K562 (cell line): ENCODE measurements around the gene ACY1. TPM values are rescaled to one million over a fixed set of nuclear protein-coding genes. Genes with fewer than 3 reads are reported as not detected.
A peak's percentile ranks its signal among the peaks of the same experiment; 100 is the strongest.

Experiments
- ATAC-seq: fragments of 200-7000 bp; cut with Tn5 transposase; 3 replicates; pipeline ENCODE4 v1.9.1; 2020; ENCODE audit warnings: moderate library complexity
- BruUV-seq: library from RNA; stranded (reverse); fragments of 400-500 nt; replicated peaks from 2 replicates; lab custom pipeline; 2021; lab: Mats Ljungman, UMichigan
- CTCF ChIA-PET: fragments of 300-600 bp; formaldehyde crosslinking; extraction: SDS; loops from one replicate; lab custom pipeline; 2021; ENCODE audit warnings: low intra/inter-chr PET ratio; lab: Yijun Ruan, JAX
- POLR2A ChIA-PET: fragments of 300-600, 350-650 bp; sonication (Branson Sonifier 250); formaldehyde crosslinking; extraction: SDS; loops from one replicate; lab custom pipeline; 2021; ENCODE audit warnings: antibody characterized with exemption, inconsistent platforms; lab: Yijun Ruan, JAX
- DNase-seq, 4 experiments: peaks; one replicate each; pipeline versions ENCODE4 v3.0.0 to v3.0.0-alpha.2; 2011 to 2018; ENCODE audit warnings: low spot score in 3 of 4, mixed read lengths in 3 of 4; ENCODE audit errors: extremely low read depth in 1 of 4
- FAIRE-seq: peaks from 2 replicates; lab custom pipeline; 2011; peaks lifted over from hg19 to GRCh38; lab: Jason Lieb, UNC
- H2AFZ ChIP-seq: 2 replicates; pipeline ENCODE4 v1.6.0; 2011; ENCODE audit warnings: low read depth, low read length, control low read depth, inconsistent platforms
- H3K27ac ChIP-seq: fragments of 200-600 bp; 3 replicates; pipeline ENCODE4 v1.8.0; 2011; ENCODE audit warnings: low read depth, mild to moderate bottlenecking, control low read depth, inconsistent platforms, low read length, moderate library complexity, mixed read lengths; ENCODE audit errors: extremely low read depth
- H3K27me3 ChIP-seq, 2 experiments: fragments of 300-600 bp in 1 of 2; 2 replicates in 1 of 2; 3 replicates in 1 of 2; pipeline versions ENCODE4 v1.6.0 to v1.8.0; 2011; ENCODE audit warnings: inconsistent platforms in 2 of 2, low read length in 2 of 2, mild to moderate bottlenecking in 1 of 2, mixed read lengths in 1 of 2, moderate library complexity in 1 of 2; ENCODE audit not compliant: control insufficient read depth in 2 of 2, insufficient read depth in 2 of 2
- H3K36me3 ChIP-seq: fragments of 300-600 bp; 3 replicates; pipeline ENCODE4 v1.8.0; 2011; ENCODE audit warnings: mild to moderate bottlenecking, low read length, inconsistent platforms; ENCODE audit not compliant: control insufficient read depth, insufficient read depth
- H3K4me1 ChIP-seq, 2 experiments: fragments of 200-600 bp in 1 of 2; replicated peaks in 1 of 2; 2 replicates in 1 of 2; 3 replicates in 1 of 2; pipeline versions ENCODE4 v1.5.1 to v1.8.0; 2011; ENCODE audit warnings: inconsistent platforms in 2 of 2, low read length in 2 of 2, mild to moderate bottlenecking in 1 of 2, mixed read lengths in 1 of 2, moderate library complexity in 1 of 2; ENCODE audit not compliant: control insufficient read depth in 2 of 2, insufficient read depth in 2 of 2
- H3K4me2 ChIP-seq: 2 replicates; pipeline ENCODE4 v1.6.1; 2011; ENCODE audit warnings: low read length, control low read depth, inconsistent platforms, mixed read lengths; ENCODE audit not compliant: insufficient read depth
- H3K4me3 ChIP-seq: fragments of 200-600 bp; sonication (generic), shearing (Covaris generic); 2 replicates; pipeline ENCODE4 v1.5.1; 2016; ENCODE audit warnings: control low read depth, inconsistent platforms
- H3K79me2 ChIP-seq: fragments of 200-600 bp; 3 replicates; pipeline ENCODE4 v1.8.0; 2011; ENCODE audit warnings: low read length, inconsistent platforms; ENCODE audit not compliant: control insufficient read depth, insufficient read depth
- H3K9ac ChIP-seq, 2 experiments: 2 replicates each; pipeline versions ENCODE4 v1.6.0 to v1.6.1; 2011; ENCODE audit warnings: low read depth in 2 of 2, low read length in 2 of 2, control low read depth in 1 of 2, inconsistent platforms in 1 of 2, mild to moderate bottlenecking in 1 of 2, mixed read lengths in 1 of 2; ENCODE audit not compliant: insufficient read depth in 1 of 2
- H3K9me1 ChIP-seq: one replicate; pipeline ENCODE4 v1.6.0; 2011; ENCODE audit warnings: inconsistent platforms, mild to moderate bottlenecking, low read length, moderate library complexity; ENCODE audit not compliant: control insufficient read depth, insufficient read depth
- H3K9me3 ChIP-seq: replicated peaks from 2 replicates; pipeline ENCODE4 v1.5.1; 2011; ENCODE audit warnings: low read depth, low read length, inconsistent platforms; ENCODE audit not compliant: control insufficient read depth, insufficient read depth
- H4K20me1 ChIP-seq: replicated peaks from 2 replicates; pipeline ENCODE4 v1.6.1; 2011; ENCODE audit warnings: low read length, inconsistent platforms, mixed read lengths; ENCODE audit not compliant: control insufficient read depth, insufficient read depth
- HOXB6 ChIP-seq: fragments of 250-450 bp; sonication (Bioruptor Pico); IDR thresholded peaks from 2 replicates; pipeline ENCODE4 v1.5.1; 2022; ENCODE audit warnings: mild to moderate bottlenecking, borderline replicate concordance
- MEF2D ChIP-seq: conservative IDR thresholded peaks from 2 replicates; pipeline ENCODE4 v1.6.1; 2016; ENCODE audit warnings: low read depth, missing genetic modification characterization, missing compliant biosample characterization
- WGBS: fragments of 100-300 bp; shearing (Covaris generic); methylation state at CpG from one replicate; pipeline ENCODE4 v1.1.6; 2016; ENCODE audit warnings: low coverage, mixed read lengths; ENCODE audit not compliant: insufficient coverage; ENCODE audit errors: missing lambda C conversion rate; 5-methylcytosine and 5-hydroxymethylcytosine counted together
- in situ Hi-C: fragments of 300-500 bp; cut with MboI; formaldehyde crosslinking; loops from 4 replicates; pipeline ENCODE4 v1.15.0; 2018; ENCODE audit warnings: inconsistent platforms, mixed read lengths
- intact Hi-C: fragments of 100-400 bp; cut with micrococcal nuclease; formaldehyde crosslinking; loops from 2 replicates; pipeline ENCODE4 v1.14.2; 2022
- polyA plus RNA-seq, 8 experiments: library from polyadenylated mRNA; depleted of rRNA in 4 of 8; stranded (reverse) in 5 of 8; unstranded in 3 of 8; fragments of >200 nt; fragmentation: Nextera tagmentation in 2 of 8; fragmentation: Illumina TruSeq in 1 of 8; extraction: Ambion mirVana in 2 of 8; extraction: Trizol in 1 of 8; gene quantifications; 2 replicates each; pipeline versions ENCODE4 v1.2.1 to v1.2.3, GENCODE V29; 2011 to 2014; ENCODE audit warnings: inconsistent platforms in 1 of 8, missing spikeins in 1 of 8
- total RNA-seq, 7 experiments: library from RNA; depleted of rRNA in 6 of 7; stranded (reverse); fragments of >200 nt in 6 of 7; fragmentation: Illumina TruSeq in 2 of 7; extraction: Trizol in 2 of 7; gene quantifications; 2 replicates each; pipeline versions ENCODE4 v1.2.1 to v1.2.3, GENCODE V29; 2011 to 2021; ENCODE audit warnings: low replicate concordance in 1 of 7
- TF ChIP-seq, protein P1 (sequence below): fragments of 450-650 bp; IDR thresholded peaks from 2 replicates; pipeline ENCODE4 v1.6.1; 2017; ENCODE audit warnings: antibody characterized with exemption, mild to moderate bottlenecking

ACY1 gene
- total and polyA plus RNA-seq, 9 of the 15 experiments (the other 6 are each of a cell fraction or from before 2014, with no cell fraction given) = 70.7 to 195 (median 123) TPM

GRCh38 chr3:52018319-52019000 is 35.1 kb downstream of the ACY1 start (continued):
- TF ChIP-seq, protein P1, sequence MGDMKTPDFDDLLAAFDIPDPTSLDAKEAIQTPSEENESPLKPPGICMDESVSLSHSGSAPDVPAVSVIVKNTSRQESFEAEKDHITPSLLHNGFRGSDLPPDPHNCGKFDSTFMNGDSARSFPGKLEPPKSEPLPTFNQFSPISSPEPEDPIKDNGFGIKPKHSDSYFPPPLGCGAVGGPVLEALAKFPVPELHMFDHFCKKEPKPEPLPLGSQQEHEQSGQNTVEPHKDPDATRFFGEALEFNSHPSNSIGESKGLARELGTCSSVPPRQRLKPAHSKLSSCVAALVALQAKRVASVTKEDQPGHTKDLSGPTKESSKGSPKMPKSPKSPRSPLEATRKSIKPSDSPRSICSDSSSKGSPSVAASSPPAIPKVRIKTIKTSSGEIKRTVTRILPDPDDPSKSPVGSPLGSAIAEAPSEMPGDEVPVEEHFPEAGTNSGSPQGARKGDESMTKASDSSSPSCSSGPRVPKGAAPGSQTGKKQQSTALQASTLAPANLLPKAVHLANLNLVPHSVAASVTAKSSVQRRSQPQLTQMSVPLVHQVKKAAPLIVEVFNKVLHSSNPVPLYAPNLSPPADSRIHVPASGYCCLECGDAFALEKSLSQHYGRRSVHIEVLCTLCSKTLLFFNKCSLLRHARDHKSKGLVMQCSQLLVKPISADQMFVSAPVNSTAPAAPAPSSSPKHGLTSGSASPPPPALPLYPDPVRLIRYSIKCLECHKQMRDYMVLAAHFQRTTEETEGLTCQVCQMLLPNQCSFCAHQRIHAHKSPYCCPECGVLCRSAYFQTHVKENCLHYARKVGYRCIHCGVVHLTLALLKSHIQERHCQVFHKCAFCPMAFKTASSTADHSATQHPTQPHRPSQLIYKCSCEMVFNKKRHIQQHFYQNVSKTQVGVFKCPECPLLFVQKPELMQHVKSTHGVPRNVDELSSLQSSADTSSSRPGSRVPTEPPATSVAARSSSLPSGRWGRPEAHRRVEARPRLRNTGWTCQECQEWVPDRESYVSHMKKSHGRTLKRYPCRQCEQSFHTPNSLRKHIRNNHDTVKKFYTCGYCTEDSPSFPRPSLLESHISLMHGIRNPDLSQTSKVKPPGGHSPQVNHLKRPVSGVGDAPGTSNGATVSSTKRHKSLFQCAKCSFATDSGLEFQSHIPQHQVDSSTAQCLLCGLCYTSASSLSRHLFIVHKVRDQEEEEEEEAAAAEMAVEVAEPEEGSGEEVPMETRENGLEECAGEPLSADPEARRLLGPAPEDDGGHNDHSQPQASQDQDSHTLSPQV = no peak

DNA sequence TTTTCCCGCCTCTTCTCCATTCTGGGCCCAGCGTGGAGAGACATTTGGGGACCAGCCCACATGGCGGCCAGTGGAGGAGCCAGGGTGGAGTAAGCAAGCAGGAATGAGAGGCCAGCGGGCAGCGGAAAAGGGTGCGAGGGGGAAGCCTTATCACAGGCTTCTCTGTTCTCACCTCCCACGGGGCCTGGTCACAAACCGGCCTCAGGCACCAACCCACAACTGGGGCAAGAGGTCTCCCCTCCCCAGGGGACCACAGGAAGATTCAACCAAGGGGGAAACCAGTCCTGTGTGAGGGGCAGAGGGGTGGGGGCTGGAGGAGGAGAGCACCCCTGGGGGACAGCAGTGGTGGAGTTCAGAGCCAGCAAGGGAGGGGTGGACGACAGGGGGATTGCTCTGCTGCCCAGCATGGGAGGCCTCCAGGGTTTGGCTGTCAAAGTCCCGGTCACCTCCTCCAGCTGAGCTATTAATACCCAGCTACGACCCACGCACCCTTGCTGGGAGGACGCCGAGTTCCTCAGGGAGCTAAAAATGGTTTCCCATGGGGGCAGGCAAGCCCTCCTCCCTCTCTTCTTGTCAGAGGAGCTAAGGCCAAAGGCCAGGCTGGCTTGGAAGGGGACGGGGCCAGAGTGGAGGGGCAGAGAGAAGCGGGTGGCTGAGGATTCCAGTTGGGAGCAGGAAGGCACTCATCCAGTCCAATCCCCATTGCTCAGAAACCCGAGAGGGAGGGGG is 36.2 kb downstream of the ACY1 start:
- no peak overlapping the region for H3K4me2 ChIP-seq
- intact Hi-C loops = no loop called here
- no peaks in the 10 kb centered on the region for H3K79me2 ChIP-seq
- no peak overlapping the region for H3K4me3 ChIP-seq
- FAIRE-seq (no peak), DNase-seq (peak in 1 of 4 experiments; percentile 21), ATAC-seq (no peak; the same call in 2 of the 3 replicates)
- POLR2A ChIA-PET = interaction anchor here (0.7 kb wide), 1 partner anchor 34 kb away, joined by 3 read pairs; no protein-coding TSS in a partner anchor
- H3K27me3 ChIP-seq = no peaks in the 10 kb centered on the region
- H2AFZ ChIP-seq = peak overlapping the region; percentile 56
- H3K27ac ChIP-seq = no peak overlapping the region
- CTCF ChIA-PET = no interaction called here
- BruUV-seq = no TSS peak
- H4K20me1 ChIP-seq = no peaks in the 10 kb centered on the region
- in situ Hi-C loops = loop anchor here (25.0 kb wide), 1 partner anchor 368 kb away; no protein-coding TSS in a partner anchor
- H3K9me1 ChIP-seq = no peaks in the 10 kb centered on the region
- no peaks in the 10 kb centered on the region for H3K36me3 ChIP-seq
- H3K4me1 ChIP-seq = peaks cover 35 to 46% of the 10 kb centered on the region in 2 experiments
- H3K9ac ChIP-seq = peak overlapping the region; percentile 20 to 83; a peak in 3 of 4 replicates
- 34% methylated on average over 10 of the region's 17 CpGs for WGBS
- H3K9me3 ChIP-seq = no peaks in the 10 kb centered on the region
- TF ChIP-seq HOXB6 (CRISPR knock-in tag) = no peak
- peak; percentile 42; the same call in 1 of the 2 replicates for TF ChIP-seq MEF2D (tag)
